HCT116 (cell line): ENCODE data around the gene RFX3. TPM values are rescaled to one million over a fixed set of nuclear protein-coding genes. Genes with fewer than 3 reads are reported as not detected.

ENCODE experiments used
- ATAC-seq: fragments of 200-7000 bp; cut with Tn5 transposase; 2 replicates; pipeline ENCODE4 v1.9.1; 2020; ENCODE audit warnings: mild to moderate bottlenecking, moderate library complexity
- BruUV-seq: library from RNA; stranded (reverse); fragments of 400-500 nt; replicated peaks from 2 replicates; lab custom pipeline; 2021; lab: Mats Ljungman, UMichigan
- CTCF ChIA-PET: fragments of 300-600 bp; sonication (Branson Sonifier 250); formaldehyde crosslinking; loops from one replicate; lab custom pipeline; 2021; ENCODE audit warnings: antibody characterized with exemption; lab: Charles Lee
- POLR2A ChIA-PET: fragments of 300-600, 350-600 bp; sonication (Branson Sonifier 250); formaldehyde crosslinking; loops from one replicate; lab custom pipeline; 2021; ENCODE audit warnings: antibody characterized with exemption; lab: Charles Lee
- RAD21 ChIA-PET, 2 experiments: fragments of 300-600 bp; sonication (Branson Sonifier 250); formaldehyde crosslinking; loops; one replicate each; lab custom pipeline; 2023; ENCODE audit warnings: low total read pairs in 2 of 2; ENCODE audit not compliant: uncharacterized antibody in 2 of 2, unreplicated experiment in 2 of 2, low non-redundant PET in 1 of 2; lab: Charles Lee
- DNase-seq: peaks from one replicate; pipeline ENCODE4 v3.0.0-alpha.2; 2010; ENCODE audit warnings: low read depth, low spot score
- H2AFZ ChIP-seq: fragments of 200-600 bp; shearing (Covaris generic), sonication (generic); 2 replicates; pipeline ENCODE4 v1.6.1; 2017; ENCODE audit warnings: low read depth, mixed run types, mixed read lengths, antibody characterized with exemption, low read length; ENCODE audit not compliant: poor library complexity, severe bottlenecking
- H3K27ac ChIP-seq: 2 replicates; pipeline ENCODE4 v1.5.1; 2012; ENCODE audit warnings: low read depth, low read length
- H3K27me3 ChIP-seq: fragments of 200-600 bp; sonication (generic); 2 replicates; pipeline ENCODE4 v1.6.1; 2016; ENCODE audit warnings: mixed run types, low read length, mixed read lengths; ENCODE audit not compliant: insufficient read depth
- H3K36me3 ChIP-seq, 2 experiments: fragments of 200-500 bp in 1 of 2; fragments of 200-600 bp in 1 of 2; sonication (Bioruptor generic) in 1 of 2; sonication (generic) in 1 of 2; 2 replicates each; pipeline versions ENCODE4 v1.5.1 to v1.6.1; 2014 to 2016; ENCODE audit warnings: low read length in 2 of 2, inconsistent platforms in 1 of 2, mixed read lengths in 1 of 2, mixed run types in 1 of 2; ENCODE audit not compliant: insufficient read depth in 2 of 2, control insufficient read depth in 1 of 2
- H3K4me1 ChIP-seq, 2 experiments: fragments of 200-600 bp in 1 of 2; sonication (generic) in 1 of 2; 2 replicates each; pipeline versions ENCODE4 v1.5.1 to v1.6.1; 2012 to 2017; ENCODE audit warnings: low read length in 2 of 2, inconsistent platforms in 1 of 2, mild to moderate bottlenecking in 1 of 2, mixed read lengths in 1 of 2, mixed run types in 1 of 2, moderate library complexity in 1 of 2; ENCODE audit not compliant: insufficient read depth in 2 of 2, control insufficient read depth in 1 of 2
- H3K4me2 ChIP-seq: fragments of 200-600 bp; sonication (generic); 2 replicates; pipeline ENCODE4 v1.6.1; 2017; ENCODE audit warnings: mixed run types, low read length, mixed read lengths
- H3K4me3 ChIP-seq, 2 experiments: fragments of 200-600 bp in 1 of 2; sonication (generic) in 1 of 2; replicated peaks in 1 of 2; 2 replicates each; pipeline ENCODE4 v1.5.1; 2011 to 2016; ENCODE audit warnings: low read length in 2 of 2, control low read depth in 1 of 2, low read depth in 1 of 2, mild to moderate bottlenecking in 1 of 2, mixed read lengths in 1 of 2, mixed run types in 1 of 2
- H3K79me2 ChIP-seq: fragments of 200-600 bp; sonication (generic); 2 replicates; pipeline ENCODE4 v1.6.1; 2017; ENCODE audit warnings: mild to moderate bottlenecking, mixed run types, low read length, moderate library complexity, mixed read lengths; ENCODE audit not compliant: insufficient read depth
- H3K9ac ChIP-seq: fragments of 200-600 bp; sonication (generic); 2 replicates; pipeline ENCODE4 v1.6.1; 2016; ENCODE audit warnings: low read length, mixed read lengths
- H3K9me2 ChIP-seq: fragments of 200-600 bp; sonication (generic), shearing (Covaris generic); 2 replicates; pipeline ENCODE4 v1.6.1; 2017; ENCODE audit warnings: mixed run types, mild to moderate bottlenecking, moderate library complexity; ENCODE audit not compliant: insufficient read depth
- H3K9me3 ChIP-seq, 2 experiments: fragments of 200-500 bp in 1 of 2; fragments of 200-600 bp in 1 of 2; sonication (Bioruptor generic) in 1 of 2; sonication (generic) in 1 of 2; 2 replicates each; pipeline ENCODE4 v1.6.1; 2014 to 2017; ENCODE audit warnings: low read length in 2 of 2, mixed read lengths in 2 of 2, inconsistent platforms in 1 of 2, low read depth in 1 of 2, mild to moderate bottlenecking in 1 of 2, mixed run types in 1 of 2, moderate library complexity in 1 of 2; ENCODE audit not compliant: control insufficient read depth in 1 of 2, insufficient read depth in 1 of 2
- H4K20me1 ChIP-seq: fragments of 200-600 bp; sonication (generic), shearing (Covaris generic); 2 replicates; pipeline ENCODE4 v1.6.1; 2017; ENCODE audit warnings: mixed run types, mild to moderate bottlenecking, moderate library complexity; ENCODE audit not compliant: insufficient read depth
- CEBPB ChIP-seq: IDR thresholded peaks from 2 replicates; pipeline ENCODE4 v1.6.1; 2012; ENCODE audit warnings: low read depth
- CTCF ChIP-seq, 3 experiments: fragments of 200-600 bp in 1 of 3; sonication (generic) in 1 of 3; IDR thresholded peaks in 2 of 3; conservative IDR thresholded peaks in 1 of 3; 2 replicates each; pipeline ENCODE4 v1.5.1; 2012 to 2017; ENCODE audit warnings: low read depth in 2 of 3, low read length in 2 of 3, antibody characterized with exemption in 1 of 3, borderline replicate concordance in 1 of 3, control low read depth in 1 of 3, mild to moderate bottlenecking in 1 of 3, mixed read lengths in 1 of 3, mixed run types in 1 of 3, moderate library complexity in 1 of 3; ENCODE audit not compliant: insufficient read depth in 1 of 3
- EGR1 ChIP-seq: IDR thresholded peaks from 2 replicates; pipeline ENCODE4 v1.6.1; 2012; ENCODE audit warnings: low read depth
- FOSL1 ChIP-seq: IDR thresholded peaks from 2 replicates; pipeline ENCODE4 v1.6.1; 2012; ENCODE audit warnings: low read depth
- MAX ChIP-seq: IDR thresholded peaks from 2 replicates; pipeline ENCODE4 v1.6.1; 2012
- POLR2A ChIP-seq: IDR thresholded peaks from 2 replicates; pipeline ENCODE4 v1.7.0; 2011; ENCODE audit warnings: borderline replicate concordance; ENCODE audit not compliant: insufficient read depth, insufficient read length; ENCODE audit errors: extremely low read depth
- POLR2AphosphoS5 ChIP-seq: IDR thresholded peaks from 2 replicates; pipeline ENCODE4 v1.6.1; 2011; ENCODE audit warnings: mild to moderate bottlenecking, low read depth, low read length, moderate library complexity
- RAD21 ChIP-seq: IDR thresholded peaks from 2 replicates; pipeline ENCODE4 v1.6.1; 2012; ENCODE audit warnings: low read depth, mild to moderate bottlenecking
- REST ChIP-seq: IDR thresholded peaks from 2 replicates; pipeline ENCODE4 v1.6.1; 2012; ENCODE audit warnings: low read depth
- SP1 ChIP-seq: IDR thresholded peaks from 2 replicates; pipeline ENCODE4 v1.6.1; 2012; ENCODE audit warnings: low read depth
- SRF ChIP-seq: IDR thresholded peaks from 2 replicates; pipeline ENCODE4 v1.6.1; 2012; ENCODE audit warnings: low read depth
- ZBTB33 ChIP-seq: IDR thresholded peaks from 2 replicates; pipeline ENCODE4 v1.6.1; 2011; ENCODE audit warnings: mild to moderate bottlenecking, low read length, moderate library complexity; ENCODE audit not compliant: insufficient replicate concordance; ENCODE audit errors: extremely low read depth
- ZNF274 ChIP-seq: fragments of 200-500 bp; sonication (Bioruptor generic); IDR thresholded peaks from 2 replicates; pipeline ENCODE4 v1.6.1; 2014; ENCODE audit warnings: mild to moderate bottlenecking, low read depth, low read length, inconsistent platforms
- intact Hi-C: fragments of 100-400 bp; cut with micrococcal nuclease; formaldehyde crosslinking; loops from 2 replicates; pipeline ENCODE4 v1.10.0; 2022
- total RNA-seq: library from RNA; stranded (reverse); gene quantifications from one replicate; pipeline ENCODE4 v1.2.1, GENCODE V29; 2021; ENCODE audit not compliant: unreplicated experiment

The RFX3 gene
- total RNA-seq, 1 experiment from 2014 or later = 11.8 TPM

GRCh38 chr9:3361689-3362392 is 164.0 kb downstream of the RFX3 start (continued):
- TF ChIP-seq CEBPB (no peak), POLR2A (no peak)

- no peak overlapping the region for H3K9ac ChIP-seq
- RAD21 ChIA-PET = no interaction called here
- no peak overlapping the region for H3K27ac ChIP-seq
- intact Hi-C loops = no loop called here
- CTCF ChIA-PET = no interaction called here
- no peaks in the 10 kb centered on the region for H3K27me3 ChIP-seq
- no peak overlapping the region for H2AFZ ChIP-seq
- DNase-seq (no peak), ATAC-seq (no peak)
- H3K4me1 ChIP-seq = no peaks in the 10 kb centered on the region
- no peaks in the 10 kb centered on the region for H3K79me2 ChIP-seq
- POLR2A ChIA-PET = no interaction called here
- H3K9me2 ChIP-seq = no peaks in the 10 kb centered on the region
- TF ChIP-seq ZNF274 = no peak
- TF ChIP-seq CTCF (IDR thresholded peaks at IDR 0.05 in 2 of 3, conservative IDR thresholded peaks at IDR 0.05 in 1 of 3; ENCODE audit: borderline replicate concordance in 1 of 3, insufficient read depth in 1 of 3, low read depth in 2 of 3, low read length in 2 of 3) = no peak
- TF ChIP-seq REST = no peak
- TF ChIP-seq SP1 = no peak
- no peak for TF ChIP-seq SRF
- no peak for TF ChIP-seq ZBTB33
- no peak for TF ChIP-seq RAD21
- TF ChIP-seq FOSL1 = no peak
- TF ChIP-seq EGR1 = no peak
- no peak for TF ChIP-seq MAX
- no peak for TF ChIP-seq POLR2AphosphoS5
- no peak for TF ChIP-seq POLR2A
- H4K20me1 ChIP-seq = no peaks in the 10 kb centered on the region
- no TSS peak for BruUV-seq
- no peak overlapping the region for H3K4me2 ChIP-seq
- H3K36me3 ChIP-seq = no peaks in the 10 kb centered on the region
- no peak overlapping the region for H3K4me3 ChIP-seq
- H3K9me3 ChIP-seq = no peaks in the 10 kb centered on the region
Observed at GRCh38 chr9:3361116-3361515, 164.7 kb downstream of the RFX3 start.
